Suprapubic skin (tissue), 4 donors: Measurements from ENCODE around the gene TUBA4A. TPM values are rescaled to one million over a fixed set of nuclear protein-coding genes. Genes with fewer than 3 reads are reported as not detected.

ENCODE experiments used
- DNase-seq, 2 donors: peaks; one replicate each; pipeline ENCODE4 v3.0.0-alpha.2; 2019; ENCODE audit warnings: low spot score in 2 of 2
- H3K27ac ChIP-seq: fragments of 200-600 bp; sonication (generic); one replicate; pipeline ENCODE4 v1.5.1; 2019
- H3K27me3 ChIP-seq: fragments of 200-600 bp; sonication (generic); one replicate; pipeline ENCODE4 v1.5.1; 2019
- H3K36me3 ChIP-seq: fragments of 200-600 bp; sonication (generic); one replicate; pipeline ENCODE4 v1.5.1; 2019
- H3K4me1 ChIP-seq: fragments of 200-600 bp; sonication (generic); one replicate; pipeline ENCODE4 v1.5.1; 2019
- H3K4me3 ChIP-seq: fragments of 200-600 bp; sonication (generic); one replicate; pipeline ENCODE4 v1.5.1; 2019; ENCODE audit warnings: mild to moderate bottlenecking
- H3K9me3 ChIP-seq: fragments of 200-600 bp; sonication (generic); one replicate; pipeline ENCODE4 v1.5.1; 2019
- EP300 ChIP-seq: sonication (generic); formaldehyde crosslinking; IDR thresholded peaks from one replicate; pipeline ENCODE4 v1.6.1; 2017; ENCODE audit warnings: antibody characterized with exemption
- POLR2A ChIP-seq, 2 donors: fragments of 450-650 bp; IDR thresholded peaks; one replicate each; pipeline ENCODE4 v1.6.1; 2017; ENCODE audit warnings: antibody characterized with exemption in 2 of 2, mild to moderate bottlenecking in 2 of 2, moderate library complexity in 2 of 2
- POLR2AphosphoS5 ChIP-seq, 3 donors: sonication (generic); formaldehyde crosslinking; IDR thresholded peaks; one replicate each; pipeline ENCODE4 v1.6.1; 2017; ENCODE audit warnings: antibody characterized with exemption in 3 of 3
- WGBS: methylation state at CpG from one replicate; pipeline ENCODE4 v1.1.5; 2018; 5-methylcytosine and 5-hydroxymethylcytosine counted together
- total RNA-seq, 4 donors: library from RNA; depleted of rRNA; stranded (reverse); fragments of >200 nt; gene quantifications; one replicate each; pipeline ENCODE4 v1.1.0, GENCODE V29; 2016
- TF ChIP-seq, protein P1 (sequence below), 2 donors: fragments of 200-600 bp in 1 of 2; fragments of 450-650 bp in 1 of 2; sonication (generic) in 1 of 2; IDR thresholded peaks; one replicate each; pipeline ENCODE4 v1.5.1; 2016 to 2019; ENCODE audit warnings: antibody characterized with exemption in 2 of 2, mild to moderate bottlenecking in 1 of 2, moderate library complexity in 1 of 2

The TUBA4A gene
- total RNA-seq, 4 donors from 2014 or later = 194 to 530 (median 394) TPM

DNA sequence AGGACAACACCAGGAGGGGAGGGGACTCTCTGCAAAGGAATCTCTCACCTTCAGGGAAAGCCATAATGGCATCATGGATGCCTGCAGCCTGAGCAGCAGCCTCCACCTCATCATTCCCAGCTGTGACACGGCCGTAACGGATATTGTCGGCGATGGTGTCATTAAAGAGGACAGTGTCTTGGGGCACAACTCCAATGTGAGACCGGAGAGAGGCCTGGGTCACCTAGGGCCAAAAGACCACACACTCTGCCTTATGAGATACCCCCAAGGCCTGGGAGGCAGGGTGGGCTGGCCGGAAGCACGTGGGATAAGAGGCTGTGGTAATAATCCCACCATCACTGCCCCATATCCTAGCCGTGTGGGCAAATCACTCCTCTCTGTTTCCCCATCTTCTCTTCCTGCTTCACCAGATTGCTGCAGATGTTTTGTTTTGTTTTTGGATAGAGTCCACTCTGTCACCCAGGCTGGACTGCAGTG is 42.8 kb downstream of the TUBA4A start:
- DNase-seq = peak in 1 of 2 donors; percentile 29
- TF ChIP-seq, protein P1, sequence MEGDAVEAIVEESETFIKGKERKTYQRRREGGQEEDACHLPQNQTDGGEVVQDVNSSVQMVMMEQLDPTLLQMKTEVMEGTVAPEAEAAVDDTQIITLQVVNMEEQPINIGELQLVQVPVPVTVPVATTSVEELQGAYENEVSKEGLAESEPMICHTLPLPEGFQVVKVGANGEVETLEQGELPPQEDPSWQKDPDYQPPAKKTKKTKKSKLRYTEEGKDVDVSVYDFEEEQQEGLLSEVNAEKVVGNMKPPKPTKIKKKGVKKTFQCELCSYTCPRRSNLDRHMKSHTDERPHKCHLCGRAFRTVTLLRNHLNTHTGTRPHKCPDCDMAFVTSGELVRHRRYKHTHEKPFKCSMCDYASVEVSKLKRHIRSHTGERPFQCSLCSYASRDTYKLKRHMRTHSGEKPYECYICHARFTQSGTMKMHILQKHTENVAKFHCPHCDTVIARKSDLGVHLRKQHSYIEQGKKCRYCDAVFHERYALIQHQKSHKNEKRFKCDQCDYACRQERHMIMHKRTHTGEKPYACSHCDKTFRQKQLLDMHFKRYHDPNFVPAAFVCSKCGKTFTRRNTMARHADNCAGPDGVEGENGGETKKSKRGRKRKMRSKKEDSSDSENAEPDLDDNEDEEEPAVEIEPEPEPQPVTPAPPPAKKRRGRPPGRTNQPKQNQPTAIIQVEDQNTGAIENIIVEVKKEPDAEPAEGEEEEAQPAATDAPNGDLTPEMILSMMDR (IDR thresholded peaks at IDR 0.05) = no peak
- TF ChIP-seq EP300 (no peak), POLR2A (IDR thresholded peaks at IDR 0.05) (no peak), POLR2AphosphoS5 (IDR thresholded peaks at IDR 0.05) (no peak)
- Histone ChIP-seq H3K27me3 (no peaks in the 10 kb centered on the region), H3K36me3 (peaks cover 69% of the 10 kb centered on the region), H3K4me3 (no peak overlapping the region), H3K4me1 (peaks cover 25% of the 10 kb centered on the region), H3K9me3 (no peaks in the 10 kb centered on the region), H3K27ac (no peak overlapping the region)
- 83% methylated on average over 6 of the region's 9 CpGs for WGBS

DNA sequence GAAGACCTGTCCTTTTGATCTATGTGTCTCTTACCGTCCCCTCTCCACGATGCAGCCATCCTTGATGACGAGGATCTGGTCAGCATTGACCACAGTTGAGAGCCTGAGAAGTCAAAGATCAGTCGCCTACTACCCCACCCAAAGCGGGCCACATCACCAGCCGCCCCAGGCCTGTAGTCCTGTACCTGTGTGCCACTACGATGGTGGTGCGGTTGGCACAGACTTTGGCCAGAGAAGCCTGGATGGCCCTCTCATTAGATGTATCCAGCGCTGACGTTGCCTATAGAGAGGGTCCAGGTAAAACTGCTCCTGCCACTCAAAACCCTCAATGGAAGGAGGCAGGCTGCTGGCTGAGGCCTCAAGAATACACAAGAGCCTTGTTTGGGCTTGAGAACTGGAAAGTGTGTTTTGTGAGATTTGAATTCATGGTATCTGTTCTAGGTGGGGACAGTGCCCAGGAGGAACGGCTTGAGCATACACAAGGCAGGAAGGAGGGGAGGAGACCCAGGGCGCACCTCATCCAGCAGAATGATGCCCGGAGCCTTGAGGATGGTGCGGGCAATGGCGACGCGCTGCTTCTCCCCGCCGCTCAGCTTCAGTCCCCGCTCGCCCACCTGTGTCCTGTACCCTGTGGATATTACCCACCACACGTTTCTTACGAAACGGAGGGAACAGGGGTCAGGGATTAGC is 43.4 kb downstream of the TUBA4A start:
- H3K27me3 ChIP-seq = no peaks in the 10 kb centered on the region
- H3K36me3 ChIP-seq = peaks cover 65% of the 10 kb centered on the region
- peak in 1 of 2 donors; percentile 46 for DNase-seq
- no peak overlapping the region for H3K4me3 ChIP-seq
- 92% methylated on average over 24 of the region's 24 CpGs for WGBS
- no peaks in the 10 kb centered on the region for H3K9me3 ChIP-seq
- no peak overlapping the region for H3K27ac ChIP-seq
- peaks cover 26% of the 10 kb centered on the region for H3K4me1 ChIP-seq
- TF ChIP-seq POLR2A (IDR thresholded peaks at IDR 0.05) (no peak), EP300 (no peak), POLR2AphosphoS5 (IDR thresholded peaks at IDR 0.05) (no peak)
- TF ChIP-seq, protein P1 (IDR thresholded peaks at IDR 0.05) = no peak

DNA sequence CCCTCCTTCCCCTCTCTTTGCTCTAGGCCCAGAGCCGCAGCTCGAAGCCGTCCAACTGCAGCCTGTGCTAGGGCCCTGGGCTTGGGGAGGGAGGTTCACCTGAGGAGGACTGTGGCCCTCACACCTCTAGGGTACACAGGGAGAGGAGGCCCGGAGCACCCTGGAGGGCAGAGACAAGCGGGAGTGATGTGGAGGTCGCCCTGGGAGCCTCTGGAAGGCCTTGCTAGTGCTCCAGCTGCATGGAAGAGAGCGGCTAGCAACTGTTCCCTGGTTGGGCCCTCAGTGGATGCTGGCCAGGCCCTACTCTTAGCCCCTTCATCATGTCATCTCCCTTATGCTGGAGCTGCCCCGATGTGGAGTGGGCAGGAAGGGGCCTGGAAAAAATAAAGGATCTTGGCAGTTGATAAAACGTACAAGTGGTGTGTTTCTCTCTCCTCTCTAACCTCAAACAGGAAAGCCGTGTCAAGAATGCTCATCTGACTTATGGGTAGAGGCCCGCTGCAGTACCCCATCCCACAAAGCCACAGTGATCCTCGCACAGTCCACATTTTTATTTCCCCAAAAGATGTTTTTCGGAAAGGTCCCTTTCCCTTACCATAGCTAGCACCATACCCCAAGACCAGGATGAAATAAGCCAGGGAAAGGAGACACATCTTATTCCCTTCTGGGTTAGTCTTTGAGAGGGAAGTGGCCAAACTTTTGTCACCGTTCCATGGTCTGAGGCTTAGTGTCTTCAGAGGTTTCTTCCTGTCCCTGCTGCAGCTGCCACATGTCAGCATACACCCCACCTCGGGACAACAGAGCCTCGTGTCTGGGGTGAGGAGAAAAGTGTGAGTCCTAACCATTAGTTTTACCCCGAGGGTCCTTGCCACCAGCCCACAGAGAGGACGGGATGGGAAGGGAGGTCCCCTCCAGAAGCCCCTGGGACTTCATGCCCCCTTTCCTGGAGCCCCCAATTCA is 44.2 kb downstream of the TUBA4A start:
- WGBS = 70% methylated on average over 18 of the region's 18 CpGs
- peak in 1 of 2 donors; percentile 59 for DNase-seq
- H3K27me3 ChIP-seq = no peaks in the 10 kb centered on the region
- H3K36me3 ChIP-seq = peaks cover 56% of the 10 kb centered on the region
- TF ChIP-seq, protein P1 (IDR thresholded peaks at IDR 0.05) = no peak
- no peak for TF ChIP-seq POLR2AphosphoS5 (IDR thresholded peaks at IDR 0.05)
- TF ChIP-seq EP300 = no peak
- no peak for TF ChIP-seq POLR2A (IDR thresholded peaks at IDR 0.05)
- no peak overlapping the region for H3K27ac ChIP-seq
- peaks cover 26% of the 10 kb centered on the region for H3K4me1 ChIP-seq
- no peaks in the 10 kb centered on the region for H3K9me3 ChIP-seq
- no peak overlapping the region for H3K4me3 ChIP-seq

DNA sequence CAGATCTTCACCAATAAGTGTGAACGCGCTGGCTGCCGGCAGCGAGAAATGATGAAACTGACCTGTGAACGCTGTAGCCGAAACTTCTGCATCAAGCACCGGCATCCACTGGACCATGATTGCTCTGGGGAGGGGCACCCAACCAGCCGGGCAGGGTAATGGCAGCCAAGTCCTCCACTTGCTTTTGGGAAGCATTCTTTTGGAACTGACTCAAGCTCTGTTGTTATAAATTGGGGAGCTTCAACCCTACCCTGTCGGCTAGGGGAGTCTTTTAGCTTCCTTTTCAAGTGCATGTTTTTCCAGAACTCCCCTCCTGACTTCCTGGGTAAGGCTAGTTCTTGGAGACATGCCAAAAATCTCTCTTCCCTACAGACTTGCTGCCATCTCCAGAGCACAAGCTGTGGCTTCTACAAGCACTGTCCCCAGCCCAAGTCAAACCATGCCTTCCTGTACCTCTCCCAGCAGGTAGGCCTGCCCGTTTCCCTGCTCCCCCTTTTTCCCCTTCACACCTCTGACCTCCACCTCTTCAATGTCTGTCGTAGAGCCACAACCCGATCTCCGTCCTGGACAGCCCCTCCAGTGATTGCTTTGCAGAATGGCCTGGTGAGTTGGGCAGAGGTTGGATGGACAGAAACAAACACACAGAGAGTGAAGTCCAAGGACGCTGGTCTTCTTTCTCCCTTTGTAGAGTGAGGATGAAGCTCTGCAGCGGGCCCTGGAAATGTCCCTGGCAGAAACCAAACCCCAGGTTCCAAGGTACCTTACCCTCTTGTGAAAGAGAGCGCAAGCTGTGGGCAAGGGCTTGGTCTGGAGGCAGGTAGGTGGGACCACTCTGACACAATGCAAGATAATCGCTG is 45.6 kb downstream of the TUBA4A start:
- Histone ChIP-seq H3K27me3 (no peaks in the 10 kb centered on the region), H3K27ac (no peak overlapping the region), H3K4me3 (no peak overlapping the region), H3K9me3 (no peaks in the 10 kb centered on the region), H3K4me1 (peaks cover 26% of the 10 kb centered on the region), H3K36me3 (peaks cover 44% of the 10 kb centered on the region)
- TF ChIP-seq, protein P1 (IDR thresholded peaks at IDR 0.05) = no peak
- TF ChIP-seq POLR2AphosphoS5 (IDR thresholded peaks at IDR 0.05) (no peak), POLR2A (IDR thresholded peaks at IDR 0.05) (no peak), EP300 (no peak)
- WGBS = 65% methylated on average over 17 of the region's 17 CpGs
- peak in 1 of 2 donors; percentile 55 for DNase-seq
